ENCODE results near the gene HTATSF1.

The HTATSF1 gene, protein sequence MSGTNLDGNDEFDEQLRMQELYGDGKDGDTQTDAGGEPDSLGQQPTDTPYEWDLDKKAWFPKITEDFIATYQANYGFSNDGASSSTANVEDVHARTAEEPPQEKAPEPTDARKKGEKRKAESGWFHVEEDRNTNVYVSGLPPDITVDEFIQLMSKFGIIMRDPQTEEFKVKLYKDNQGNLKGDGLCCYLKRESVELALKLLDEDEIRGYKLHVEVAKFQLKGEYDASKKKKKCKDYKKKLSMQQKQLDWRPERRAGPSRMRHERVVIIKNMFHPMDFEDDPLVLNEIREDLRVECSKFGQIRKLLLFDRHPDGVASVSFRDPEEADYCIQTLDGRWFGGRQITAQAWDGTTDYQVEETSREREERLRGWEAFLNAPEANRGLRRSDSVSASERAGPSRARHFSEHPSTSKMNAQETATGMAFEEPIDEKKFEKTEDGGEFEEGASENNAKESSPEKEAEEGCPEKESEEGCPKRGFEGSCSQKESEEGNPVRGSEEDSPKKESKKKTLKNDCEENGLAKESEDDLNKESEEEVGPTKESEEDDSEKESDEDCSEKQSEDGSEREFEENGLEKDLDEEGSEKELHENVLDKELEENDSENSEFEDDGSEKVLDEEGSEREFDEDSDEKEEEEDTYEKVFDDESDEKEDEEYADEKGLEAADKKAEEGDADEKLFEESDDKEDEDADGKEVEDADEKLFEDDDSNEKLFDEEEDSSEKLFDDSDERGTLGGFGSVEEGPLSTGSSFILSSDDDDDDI

DNA sequence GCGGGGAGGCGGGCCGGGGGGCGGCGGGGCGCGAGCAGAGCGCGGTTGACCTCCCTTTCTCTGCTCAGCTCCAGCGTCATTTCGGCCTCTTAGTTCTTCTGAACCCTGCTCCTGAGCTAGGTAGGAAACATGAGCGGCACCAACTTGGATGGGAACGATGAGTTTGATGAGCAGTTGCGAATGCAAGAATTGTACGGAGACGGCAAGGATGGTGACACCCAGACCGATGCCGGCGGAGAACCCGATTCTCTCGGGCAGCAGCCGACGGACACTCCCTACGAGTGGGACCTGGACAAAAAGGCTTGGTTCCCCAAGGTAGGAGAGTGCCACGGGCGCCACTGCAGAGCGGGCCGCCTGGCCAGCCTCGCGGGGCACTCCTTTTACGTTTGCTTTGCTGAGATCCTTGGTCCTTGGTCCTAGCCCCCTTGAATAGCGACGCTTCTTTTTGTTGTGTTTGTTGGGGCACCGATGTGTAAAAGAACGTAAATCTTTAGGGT, at the start of gene HTATSF1:
Gene HTATSF1, plus strand, starts transcription at position 37 of the 497 bp plus-strand sequence. Its CDS starts 93 bp downstream, at position 130.
- DNase-seq = no peak

DNA sequence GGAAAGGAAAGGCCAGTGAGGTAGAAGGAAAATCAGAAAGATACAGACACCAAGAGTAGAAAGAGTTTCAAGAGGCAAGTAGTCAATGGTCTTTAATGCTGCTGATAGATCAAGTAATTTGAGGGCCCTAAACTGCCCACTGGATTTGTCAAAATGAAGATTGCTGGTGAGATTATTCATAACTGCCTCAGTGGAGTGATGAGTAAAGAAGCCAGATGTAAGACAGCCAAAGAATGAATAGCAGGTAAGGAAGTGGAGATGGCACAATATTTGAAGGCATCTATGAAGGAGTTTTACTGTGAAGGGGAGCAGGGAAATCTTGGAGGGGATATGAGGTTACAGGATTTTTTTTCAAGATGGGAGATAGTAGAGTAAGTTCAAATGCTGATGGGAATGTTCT, 49.4 kb upstream of the HTATSF1 start:
- DNase-seq = no peak

DNA sequence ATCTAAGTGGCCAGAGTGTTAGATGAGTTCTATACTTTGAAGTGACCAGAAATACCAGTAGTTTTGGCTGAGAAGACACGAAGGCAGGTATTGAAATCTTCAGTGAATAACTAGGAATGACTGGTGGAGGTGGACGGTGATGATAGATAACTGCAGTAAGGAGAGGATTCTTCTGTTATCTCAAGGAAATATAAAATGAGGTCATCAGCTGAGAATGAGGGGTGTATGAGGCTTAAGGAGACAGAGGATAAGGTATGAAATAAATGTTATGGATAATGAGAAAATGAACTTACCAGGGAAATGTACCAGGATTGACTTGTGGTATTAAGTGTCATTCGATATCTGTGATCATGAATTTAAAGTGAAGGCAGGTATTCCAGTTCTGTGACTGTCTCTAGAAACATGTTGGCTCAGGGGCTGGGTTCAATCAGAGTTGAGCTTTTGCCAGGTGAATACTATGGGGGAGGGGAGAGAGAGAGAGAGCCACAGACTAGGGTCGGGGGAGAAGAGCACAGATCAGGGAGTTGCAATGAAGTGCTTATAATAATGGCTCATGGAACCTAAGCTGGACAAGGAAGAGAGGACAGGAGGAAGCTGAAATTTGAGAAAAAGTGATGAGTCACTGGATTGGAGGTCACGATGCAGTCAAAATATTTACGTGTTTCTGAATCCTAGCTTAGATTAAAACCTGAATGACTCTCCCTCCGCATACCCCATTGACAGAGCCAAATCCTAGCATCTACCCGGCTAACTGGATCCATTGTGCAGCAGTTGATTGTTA, 47.2 kb upstream of the HTATSF1 start:
- no peak for DNase-seq

GRCh38 chrX:136452614-136453013, 44.8 kb upstream of the HTATSF1 start:
- no peak for DNase-seq

DNA sequence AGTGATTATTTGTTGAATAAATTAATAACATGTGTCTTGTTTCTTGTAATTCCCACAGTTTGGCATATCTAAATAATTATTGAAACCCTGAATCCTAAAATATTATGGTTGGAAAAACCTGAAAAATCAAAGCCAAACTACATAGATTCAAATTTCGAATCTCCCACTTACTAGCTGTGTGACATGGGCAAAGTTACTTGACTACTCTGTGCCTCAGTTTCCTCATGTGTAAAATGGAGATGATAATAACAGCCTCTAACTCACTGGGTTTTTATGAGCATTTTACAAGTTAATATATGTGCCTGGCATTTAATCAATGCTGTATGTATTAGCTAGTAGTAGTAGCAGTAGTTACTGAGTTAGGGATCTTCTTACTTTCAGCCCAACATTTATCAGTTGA, 44.3 kb upstream of the HTATSF1 start:
- no peak for DNase-seq

DNA sequence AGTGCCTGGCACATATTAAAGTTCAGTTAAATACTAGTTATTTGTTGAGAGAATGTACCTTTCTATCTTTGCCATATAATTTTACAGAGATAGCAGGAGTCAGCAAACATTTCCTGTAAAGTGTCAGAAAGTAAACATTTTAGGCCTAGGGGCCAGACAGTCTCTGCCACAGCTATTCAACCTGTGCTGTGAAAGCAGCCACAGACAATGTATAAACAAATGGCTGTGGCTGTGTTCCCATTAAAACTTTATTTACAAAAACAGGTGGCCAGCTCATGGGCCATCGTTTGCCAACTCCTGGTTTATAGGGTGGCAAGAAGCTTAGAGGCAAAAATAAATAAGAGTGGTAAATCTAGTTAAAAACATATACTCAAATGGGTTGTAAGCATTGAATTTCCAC, 43.6 kb upstream of the HTATSF1 start:
- no peak for DNase-seq

DNA sequence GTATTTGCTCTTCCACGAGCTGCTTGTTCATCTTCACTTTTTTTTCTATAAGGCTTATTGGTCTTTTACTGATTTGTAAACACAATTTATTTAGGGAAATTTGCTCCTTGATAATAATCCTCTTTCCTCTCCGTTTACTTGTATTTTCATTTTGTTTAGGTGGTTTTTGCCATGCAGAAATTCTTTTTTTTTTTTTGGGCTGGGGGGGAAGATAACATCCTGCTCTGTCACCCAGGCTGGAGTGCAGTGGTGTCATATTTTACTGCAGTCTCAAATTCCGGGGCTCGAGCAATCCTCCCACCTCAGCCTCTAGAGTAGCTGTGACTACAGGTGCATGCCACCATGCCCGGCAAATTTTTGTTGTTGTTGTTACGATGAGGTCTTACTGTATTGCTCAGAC, 41.3 kb upstream of the HTATSF1 start:
- DNase-seq = no peak

- no peak for DNase-seq
Observed at GRCh38 chrX:136457303-136457917, 40.0 kb upstream of the HTATSF1 start.

DNA sequence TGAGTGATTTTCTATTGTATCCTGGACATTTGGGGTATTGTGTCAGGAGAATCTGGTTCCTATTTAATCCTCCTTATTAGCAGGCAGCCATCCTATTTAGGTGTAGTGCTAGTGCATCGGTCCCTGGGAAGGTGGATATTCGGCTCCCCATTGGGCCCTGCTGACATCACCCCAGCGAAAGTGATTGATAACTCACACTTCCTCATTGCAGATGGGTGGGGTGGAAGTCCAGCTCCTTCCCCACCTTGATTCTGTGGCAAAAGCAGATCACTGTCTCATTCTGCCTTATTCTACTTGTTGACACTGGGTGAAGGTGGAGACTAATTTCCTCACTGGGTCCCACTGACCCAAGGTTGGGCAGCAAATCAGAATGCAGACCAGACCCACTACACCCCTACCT, 32.8 kb upstream of the HTATSF1 start:
- DNase-seq = no peak

DNA sequence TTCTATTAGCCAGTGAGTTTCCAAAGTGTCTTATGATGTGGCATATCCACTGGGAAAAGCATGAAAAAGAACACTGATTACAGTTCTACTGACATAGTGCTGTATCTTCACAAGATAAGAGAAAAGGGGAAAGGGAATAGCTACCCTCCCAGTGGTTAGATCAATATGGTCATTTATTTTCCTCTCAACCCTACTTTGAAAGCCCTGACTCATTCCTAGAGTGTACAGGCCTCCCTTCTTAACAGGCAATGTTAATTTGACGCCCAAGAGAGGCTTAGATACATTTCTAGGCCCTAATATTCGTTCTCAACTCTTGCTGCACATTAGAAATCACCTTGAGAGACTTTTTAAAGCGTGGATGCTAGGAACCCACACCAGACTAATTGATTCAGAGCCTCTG, 30.1 kb upstream of the HTATSF1 start:
- no peak for DNase-seq

DNA sequence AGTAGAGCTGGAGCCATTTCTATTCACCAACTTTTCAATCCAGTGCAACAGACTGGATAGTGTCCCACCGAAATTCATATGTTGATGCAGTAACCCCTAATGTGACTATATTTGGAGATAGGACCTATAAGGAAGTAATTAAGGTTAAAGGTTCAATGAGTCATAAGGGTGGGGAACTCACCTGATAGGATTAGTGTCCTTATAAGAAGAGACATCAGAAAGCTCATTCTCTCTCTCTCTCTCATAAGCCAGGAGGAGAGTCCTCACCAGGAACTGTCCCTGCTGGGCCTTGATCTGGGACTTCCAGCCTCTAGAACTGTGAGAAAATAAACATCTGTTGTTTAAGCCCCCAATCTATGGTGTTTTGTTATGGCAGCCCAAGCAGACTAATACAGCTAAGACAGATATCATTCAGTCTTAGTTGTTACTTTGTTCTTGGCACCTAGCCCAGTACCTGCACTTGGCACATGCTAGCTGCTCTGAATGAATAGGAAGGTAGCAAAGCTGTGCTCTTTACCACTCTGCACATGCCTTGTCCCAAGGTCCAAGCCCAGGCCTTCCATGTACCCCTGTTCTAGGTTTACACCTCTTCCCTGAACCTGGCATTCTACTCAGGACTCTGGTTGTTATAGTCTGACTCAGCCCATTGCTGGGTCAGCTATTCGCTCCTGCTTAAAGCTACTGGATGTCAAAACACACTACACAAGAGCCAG, 28.8 kb upstream of the HTATSF1 start:
- DNase-seq = no peak

DNA sequence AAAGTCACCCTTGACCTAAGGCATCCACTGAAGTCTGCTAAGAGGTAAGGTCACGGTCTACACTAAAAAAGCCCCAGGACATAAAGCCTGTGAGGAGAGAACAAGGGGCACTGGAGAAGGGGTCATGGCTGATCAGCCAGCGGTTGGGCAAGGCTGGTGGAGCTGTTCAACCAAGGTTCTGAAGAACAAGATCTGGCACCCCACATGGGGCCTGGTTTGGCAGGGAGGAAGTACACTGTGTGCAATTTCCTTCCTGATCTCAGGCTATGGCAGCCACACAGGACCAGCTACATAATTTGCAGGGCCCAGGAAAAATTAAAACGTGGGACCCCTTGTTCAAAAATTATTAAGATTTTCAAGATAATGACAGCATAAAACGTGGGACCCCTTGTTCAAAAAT, 23.7 kb upstream of the HTATSF1 start:
- DNase-seq = no peak

DNA sequence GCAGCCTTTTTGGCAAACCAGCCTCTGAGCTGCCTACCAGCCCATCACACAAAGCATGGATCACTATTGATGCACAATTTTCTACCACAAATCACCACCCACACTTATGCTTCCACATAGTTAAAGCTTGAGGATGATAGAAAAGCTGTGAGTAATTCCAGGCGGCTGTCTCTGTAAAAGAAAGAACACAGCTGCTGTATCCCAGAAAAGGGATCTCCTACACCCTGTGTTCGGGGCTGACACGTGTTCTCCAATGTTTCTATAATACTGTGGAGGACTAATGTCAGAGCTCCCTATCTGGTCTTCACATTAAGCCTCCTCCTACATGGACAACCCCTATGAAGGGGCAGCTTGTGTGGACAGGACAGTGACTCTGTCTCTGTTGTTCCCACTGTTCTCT, 22.2 kb upstream of the HTATSF1 start:
- no peak for DNase-seq

- no peak for DNase-seq
Observed at GRCh38 chrX:136476501-136476900, 20.9 kb upstream of the HTATSF1 start.

DNA sequence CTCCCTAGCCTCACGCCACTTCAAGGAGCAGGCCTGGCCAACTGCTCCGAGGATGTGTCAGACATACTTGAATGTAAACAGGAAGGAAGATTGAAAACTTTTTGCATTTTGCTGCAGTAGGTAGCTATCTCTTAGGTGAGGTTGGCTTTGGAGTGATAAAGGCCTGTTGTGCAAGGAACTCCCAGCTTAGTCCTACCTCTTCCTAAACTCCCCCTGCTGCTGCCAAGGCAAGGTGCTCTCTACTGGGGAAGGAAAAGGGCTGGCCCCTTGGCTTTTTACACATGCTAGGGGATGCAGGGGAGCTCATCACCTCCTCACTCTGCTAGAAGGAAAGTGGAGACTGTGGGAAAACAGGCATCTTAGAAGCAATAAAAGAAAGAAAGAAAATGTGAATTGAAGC, 20.4 kb upstream of the HTATSF1 start:
- DNase-seq = no peak

GRCh38 chrX:136480383-136480782, 17.0 kb upstream of the HTATSF1 start:
- DNase-seq = peak; percentile 2

GRCh38 chrX:136487647-136488046, 9.7 kb upstream of the HTATSF1 start, which contains the start of gene BRS3:
Gene BRS3, plus strand, starts transcription at chrX:136487947. Its CDS starts 168 bp downstream, at chrX:136488115.
- no peak for DNase-seq

- DNase-seq = no peak
Observed at GRCh38 chrX:136488706-136489105, 8.7 kb upstream of the HTATSF1 start.

- DNase-seq = no peak
Observed at GRCh38 chrX:136491832-136492231, 5.6 kb upstream of the HTATSF1 start.

DNA sequence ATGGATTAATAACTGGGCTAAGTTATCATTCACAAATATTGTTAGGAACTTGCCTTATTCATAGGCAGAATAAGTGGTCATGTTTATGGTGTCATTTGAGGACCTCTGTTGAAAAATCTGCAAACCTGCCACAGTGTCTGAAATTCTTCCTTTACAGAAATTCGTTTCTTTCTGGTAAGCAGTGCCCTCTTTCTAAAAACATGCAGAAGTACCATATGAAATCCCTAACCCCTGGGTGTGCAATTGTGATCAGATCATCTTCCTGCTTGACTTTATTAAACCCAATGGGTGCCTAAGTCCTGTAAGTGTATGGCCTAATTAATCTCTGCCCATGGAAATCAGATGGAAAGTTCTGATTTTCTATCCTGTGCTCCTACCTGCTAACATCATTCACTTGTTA, 4.4 kb upstream of the HTATSF1 start:
- no peak for DNase-seq

DNA sequence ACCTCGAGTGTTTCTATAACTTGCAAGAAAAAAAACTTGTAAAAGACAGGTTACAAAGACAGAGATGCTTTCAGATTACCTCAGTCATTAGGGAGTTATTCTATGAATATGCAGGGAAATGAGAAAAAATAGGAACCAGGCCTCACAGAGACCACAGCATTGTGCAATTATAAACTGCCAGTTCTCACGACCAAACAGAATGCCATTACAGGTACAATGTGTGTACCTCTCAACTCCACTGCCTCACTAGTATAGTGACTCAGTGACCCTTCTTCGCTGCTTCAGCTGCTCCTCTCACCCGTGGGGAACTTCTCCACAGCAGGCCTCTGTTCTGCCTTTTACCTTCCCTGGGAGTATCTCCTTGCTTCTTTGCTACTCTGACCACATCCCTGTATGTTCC, 2.3 kb upstream of the HTATSF1 start:
- DNase-seq = no peak

GRCh38 chrX:136496186-136496763, 1.1 kb upstream of the HTATSF1 start:
- DNase-seq = no peak

All from fibroblast of skin of right biceps (primary cell).